GM12891 (cell line): ENCODE measurements around the gene C16orf87.

Experiments
- DNase-seq: peaks from one replicate; pipeline ENCODE4 v3.0.0; 2011; ENCODE audit warnings: low spot score; ENCODE audit not compliant: insufficient read length
- FAIRE-seq: peaks from 2 replicates; lab custom pipeline; 2011; peaks lifted over from hg19 to GRCh38; lab: Jason Lieb, UNC
- PAX5 ChIP-seq: IDR thresholded peaks from 2 replicates; pipeline ENCODE4 v1.6.1; 2011; ENCODE audit warnings: low read length, moderate library complexity, mild to moderate bottlenecking; ENCODE audit not compliant: insufficient read depth, severe bottlenecking
- POLR2A ChIP-seq: IDR thresholded peaks from 2 replicates; pipeline ENCODE4 v1.6.1; 2011; ENCODE audit warnings: low read depth, low read length, control low read depth
- POLR2AphosphoS5 ChIP-seq: IDR thresholded peaks from 2 replicates; pipeline ENCODE4 v1.6.1; 2011; ENCODE audit warnings: low read depth, low read length, control low read depth
- POU2F2 ChIP-seq: IDR thresholded peaks from 2 replicates; pipeline ENCODE4 v1.6.1; 2011; ENCODE audit warnings: low read depth, mild to moderate bottlenecking, control low read depth, low read length, moderate library complexity
- SPI1 ChIP-seq: IDR thresholded peaks from 2 replicates; pipeline ENCODE4 v1.6.1; 2011; ENCODE audit warnings: low read depth, low read length, control low read depth
- TAF1 ChIP-seq: IDR thresholded peaks from 2 replicates; pipeline ENCODE4 v1.6.1; 2011; ENCODE audit warnings: low read depth, low read length, control low read depth

The C16orf87 gene

DNA sequence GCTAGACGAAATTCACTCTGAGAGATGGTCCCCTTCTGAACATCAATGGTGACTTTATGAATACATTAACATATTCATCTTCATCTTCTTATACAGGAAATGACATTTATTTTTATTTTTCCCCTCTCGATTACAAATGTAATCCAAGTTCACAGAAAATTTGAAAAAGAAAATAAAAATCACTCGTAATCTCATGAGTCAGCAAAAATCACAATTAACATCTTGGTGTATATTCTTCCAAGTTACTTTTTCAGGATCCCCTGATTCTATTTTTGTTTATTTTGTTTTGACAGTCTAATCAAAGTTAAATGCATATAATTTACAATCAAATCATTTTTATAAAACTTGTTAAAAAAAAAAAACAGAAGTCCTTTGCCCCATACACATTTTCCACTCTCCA is 27.6 kb downstream of the C16orf87 start:
- no peak for FAIRE-seq
- TF ChIP-seq SPI1 (no peak), PAX5 (no peak), POLR2AphosphoS5 (no peak), TAF1 (no peak), POU2F2 (no peak), POLR2A (no peak)
- DNase-seq: no peak

DNA sequence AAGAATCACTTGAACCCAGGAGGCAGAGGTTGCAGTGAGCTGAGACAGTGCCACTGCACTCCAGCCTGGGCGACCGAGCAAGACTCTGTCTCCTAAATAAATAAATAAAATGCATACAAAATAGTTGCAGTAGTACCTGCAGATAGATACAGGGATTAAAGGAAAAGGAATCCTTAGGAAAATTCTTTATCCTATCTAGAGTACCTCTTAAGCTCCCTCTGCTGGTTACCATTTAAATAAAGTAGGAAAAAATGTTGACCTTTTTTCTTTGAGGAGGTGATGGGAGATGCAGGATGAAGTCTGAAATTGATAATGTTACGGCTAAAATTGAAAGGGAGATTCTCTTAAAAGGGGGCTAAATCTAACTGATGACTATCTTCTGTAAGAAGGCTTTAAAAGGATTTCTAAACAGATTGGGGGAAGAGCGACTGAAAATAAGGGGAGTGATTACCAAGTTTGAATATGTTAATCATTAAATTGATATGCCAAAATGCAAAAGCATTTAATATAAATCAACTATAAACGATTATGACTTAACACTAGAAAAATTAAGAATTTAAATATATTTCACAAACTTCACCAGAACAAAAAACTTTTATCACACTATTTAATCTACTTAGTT is 29.4 kb downstream of the C16orf87 start:
- TF ChIP-seq POLR2AphosphoS5 (no peak), POLR2A (no peak), POU2F2 (no peak), SPI1 (no peak), PAX5 (no peak), TAF1 (no peak)
- FAIRE-seq: no peak

DNA sequence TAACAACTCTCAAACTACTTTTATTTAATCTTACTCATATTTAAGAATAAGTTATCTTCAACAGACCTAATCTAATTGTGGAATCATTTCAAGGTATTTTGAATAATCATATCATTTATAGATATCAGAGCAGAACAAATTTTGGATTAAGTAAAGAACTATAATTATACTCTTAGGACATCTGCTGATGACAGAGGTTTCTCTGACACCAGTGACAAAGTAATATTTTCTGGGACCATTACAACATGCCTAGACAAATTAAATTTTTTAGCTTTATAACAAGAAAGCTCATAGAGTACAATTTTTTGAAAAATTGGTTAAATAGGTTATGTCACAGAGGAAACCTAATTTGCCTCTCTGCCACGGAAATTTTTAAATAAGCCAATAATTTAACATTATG is 30.5 kb downstream of the C16orf87 start:
- TF ChIP-seq TAF1 (no peak), PAX5 (no peak), POLR2A (no peak), POLR2AphosphoS5 (no peak), POU2F2 (no peak), SPI1 (no peak)
- DNase-seq (no peak), FAIRE-seq (no peak)

More for the DNA sequence above, 29.4 kb downstream of the C16orf87 start:
- no peak for DNase-seq

DNA sequence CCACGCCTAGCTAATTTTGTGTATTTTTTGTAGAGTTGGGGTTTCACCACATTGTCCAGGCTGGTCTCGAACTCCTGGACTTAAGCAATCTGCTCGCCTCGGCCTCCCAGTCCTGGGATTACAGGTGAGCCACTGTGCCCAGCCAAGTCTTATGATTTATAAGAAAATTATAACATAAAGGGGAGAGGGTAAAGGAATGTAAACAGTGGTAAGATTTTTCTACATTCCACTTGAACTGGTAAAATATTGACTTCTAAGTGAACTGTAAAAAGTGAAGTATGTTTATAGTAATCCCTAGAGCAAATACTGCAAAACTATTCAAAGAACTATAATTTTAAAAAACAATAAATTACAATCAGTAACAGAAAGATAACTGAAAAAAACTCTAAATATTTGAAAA is 33.5 kb downstream of the C16orf87 start:
- FAIRE-seq: no peak
- no peak for DNase-seq
- TF ChIP-seq POLR2AphosphoS5 (no peak), SPI1 (no peak), POU2F2 (no peak), PAX5 (no peak)

DNA sequence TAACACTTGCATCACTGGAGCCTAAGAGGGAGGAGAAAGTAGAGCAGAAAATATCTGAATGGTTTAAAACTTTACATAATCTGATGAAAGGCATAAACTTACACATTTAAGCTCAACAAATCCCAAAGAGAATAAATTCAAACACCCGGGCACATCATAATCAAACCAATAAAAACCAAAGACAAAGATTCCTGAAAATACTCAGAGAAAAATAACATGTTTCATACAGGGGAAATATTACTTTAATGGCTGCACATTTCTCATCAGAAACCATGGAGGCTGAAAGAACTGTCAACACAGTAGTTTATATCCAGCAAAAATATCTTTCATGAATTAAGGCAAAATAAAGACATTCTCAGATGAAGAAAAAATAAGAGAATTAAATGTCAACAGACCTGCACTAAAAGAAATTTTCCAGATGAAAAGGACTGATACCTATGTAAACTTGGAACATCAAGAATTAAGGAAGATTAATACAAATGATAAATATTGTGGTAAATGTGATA is 34.2 kb downstream of the C16orf87 start:
- no peak for DNase-seq
- FAIRE-seq: no peak
- TF ChIP-seq PAX5 (no peak), SPI1 (no peak), POLR2A (no peak)

DNA sequence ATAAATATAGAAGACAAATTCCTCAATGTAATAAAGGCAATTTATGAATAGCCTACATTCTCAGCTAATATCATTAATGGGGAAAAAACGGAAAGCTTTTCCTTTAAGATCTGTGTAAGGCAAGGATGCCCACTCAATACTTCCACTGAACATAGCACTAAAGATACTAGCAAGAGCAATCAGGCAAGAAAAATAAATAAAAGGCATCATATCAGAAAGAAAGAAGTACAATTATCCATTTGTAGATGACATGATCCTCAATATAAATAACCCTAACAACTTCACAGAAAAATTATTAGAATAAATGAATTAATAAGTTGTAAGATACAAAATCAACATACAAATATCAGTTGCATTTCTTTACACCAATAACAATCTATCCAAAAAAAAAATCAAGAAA is 37.1 kb downstream of the C16orf87 start:
- TF ChIP-seq POU2F2 (no peak), TAF1 (no peak), POLR2A (no peak)
- FAIRE-seq: no peak

DNA sequence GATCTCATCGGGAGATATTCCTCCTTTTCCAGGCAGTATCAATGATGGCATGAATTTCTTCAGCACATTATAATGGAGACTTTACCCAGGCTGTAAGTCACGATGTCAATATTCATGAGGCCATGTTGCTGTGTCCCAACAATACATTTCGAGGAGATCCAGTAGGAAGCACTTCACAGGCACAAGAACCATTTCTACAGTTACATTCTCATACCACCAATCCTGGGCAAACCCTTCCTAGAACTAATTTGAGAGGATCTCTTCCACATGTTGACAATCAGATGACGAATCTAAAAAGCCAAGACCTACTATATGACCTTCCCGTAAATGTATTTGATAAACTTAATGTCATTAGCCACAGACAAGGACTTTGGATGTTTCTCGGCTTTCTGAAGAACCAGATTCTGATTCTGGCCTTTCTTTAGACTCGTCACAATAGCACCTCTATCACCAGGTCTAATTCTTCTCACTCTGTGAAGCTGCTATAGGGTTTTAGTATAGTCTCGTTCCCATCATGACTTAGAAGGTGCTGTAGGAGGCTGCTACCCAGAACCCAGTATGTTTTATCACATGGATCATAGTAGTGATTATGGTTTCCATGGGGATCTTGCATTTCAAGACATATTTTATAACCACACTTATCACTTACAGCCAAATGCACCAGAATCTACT is 40.2 kb downstream of the C16orf87 start:
- DNase-seq (no peak), FAIRE-seq (no peak)

More for the DNA sequence above, 37.1 kb downstream of the C16orf87 start:
- DNase-seq: no peak

DNA sequence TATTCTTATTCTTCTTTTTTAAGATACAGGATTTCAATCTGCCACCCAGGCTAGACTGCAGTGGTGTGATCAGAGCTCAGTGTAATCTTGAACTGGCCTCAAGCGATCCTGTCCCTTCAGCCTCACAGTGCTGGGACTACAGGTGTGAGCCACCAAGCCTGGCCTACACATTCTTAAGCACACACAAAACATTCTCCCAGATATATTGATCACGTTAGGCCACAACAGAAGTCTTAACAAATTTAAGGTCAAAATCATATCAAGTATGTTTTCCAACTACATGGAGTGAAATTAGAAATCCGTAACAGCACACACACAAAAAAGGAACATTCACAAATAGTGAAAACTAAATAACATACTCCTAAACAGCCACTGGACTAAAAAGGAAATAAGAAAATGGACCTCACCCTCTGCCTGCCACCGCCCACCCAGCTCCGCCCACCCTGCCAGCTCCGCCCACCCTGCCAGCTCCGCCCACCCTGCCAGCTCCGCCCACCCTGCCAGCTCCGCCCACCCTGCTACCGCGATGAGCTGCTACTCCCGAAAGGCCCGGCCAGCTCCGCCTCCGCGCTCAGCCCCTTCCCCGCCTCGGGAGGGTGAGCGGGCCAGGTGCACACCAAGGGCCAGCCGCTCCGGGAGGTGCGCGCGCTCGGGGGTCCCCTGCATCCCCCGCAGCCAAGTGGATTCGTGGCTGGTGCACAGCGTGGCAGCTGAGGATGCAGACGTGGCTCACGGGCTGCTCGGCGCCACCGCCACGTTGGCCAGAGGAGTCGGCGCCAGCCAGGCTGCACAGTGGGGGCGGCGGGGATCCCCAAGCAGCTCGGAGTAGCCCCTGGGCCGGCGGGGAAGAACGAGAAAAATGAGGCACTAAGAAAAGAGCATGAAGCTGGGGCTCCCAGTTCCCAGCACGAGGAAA is 41.2 kb downstream of the C16orf87 start:
- FAIRE-seq (peak; percentile 84), DNase-seq (peak; percentile 66)
- TF ChIP-seq TAF1 (peak; percentile 40), SPI1 (no peak), POLR2AphosphoS5 (peak; percentile 78), POLR2A (peak; percentile 67; the same call in 1 of the 2 replicates), PAX5 (no peak)

More for the DNA sequence above, 40.2 kb downstream of the C16orf87 start:
- peak; percentile 62 for TF ChIP-seq POLR2A
- TF ChIP-seq TAF1: no peak
- no peak for TF ChIP-seq POU2F2
- no peak for TF ChIP-seq SPI1

DNA sequence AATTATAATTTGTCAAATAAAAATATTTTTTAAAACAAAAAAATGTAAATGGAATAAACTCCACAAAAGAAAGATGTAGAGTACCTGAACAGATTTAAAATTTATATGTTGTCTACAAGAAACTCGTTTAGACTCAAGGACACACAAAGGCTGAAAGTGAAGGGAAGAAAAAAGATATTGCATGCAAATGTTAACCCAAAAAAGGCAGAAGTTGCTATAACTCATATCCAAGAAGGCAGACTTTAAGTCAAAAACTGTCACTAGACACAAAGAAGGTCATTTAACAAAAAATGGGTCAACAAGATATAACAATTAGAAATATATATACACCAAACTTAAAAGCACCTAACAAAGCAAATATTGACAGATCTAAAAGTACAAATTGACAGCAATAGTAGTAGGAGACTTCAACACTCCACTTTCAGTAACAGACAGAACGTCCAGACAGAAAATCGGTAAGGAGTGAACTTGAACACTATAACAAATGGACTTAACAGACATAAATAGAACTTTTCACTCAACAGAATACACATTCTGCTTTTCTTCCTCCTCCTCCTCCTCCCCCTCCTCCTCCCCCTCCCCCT is 42.0 kb downstream of the C16orf87 start:
- TF ChIP-seq TAF1 (no peak), SPI1 (no peak), PAX5 (no peak), POLR2A (no peak), POU2F2 (no peak), POLR2AphosphoS5 (no peak)
- FAIRE-seq (no peak), DNase-seq (no peak)
